HL-60 (cell line): ENCODE data around the gene KRI1.

ENCODE experiments used
- DNase-seq, 2 experiments: peaks; one replicate each; pipeline ENCODE4 v3.0.0-alpha.2; 2010 to 2020; ENCODE audit warnings: low read depth in 1 of 2, low spot score in 1 of 2
- H3K27ac ChIP-seq: fragments of 250-450 bp; sonication (Bioruptor Pico); replicated peaks from 2 replicates; pipeline ENCODE4 v1.5.1; 2020; ENCODE audit warnings: mild to moderate bottlenecking, moderate library complexity
- H3K27me3 ChIP-seq: fragments of 250-450 bp; sonication (Bioruptor Pico); 2 replicates; pipeline ENCODE4 v1.5.1; 2021; ENCODE audit warnings: mild to moderate bottlenecking, moderate library complexity; ENCODE audit not compliant: insufficient read depth, poor library complexity, severe bottlenecking
- H3K4me3 ChIP-seq: replicated peaks from 2 replicates; pipeline ENCODE4 v1.5.1; 2011; ENCODE audit warnings: mild to moderate bottlenecking, control low read depth, low read length; ENCODE audit not compliant: insufficient read depth
- GABPA ChIP-seq: IDR thresholded peaks from 2 replicates; pipeline ENCODE4 v1.6.1; 2012; ENCODE audit warnings: low read depth
- POLR2AphosphoS5 ChIP-seq: IDR thresholded peaks from 2 replicates; pipeline ENCODE4 v1.6.1; 2012; ENCODE audit warnings: low read depth
- SPI1 ChIP-seq: IDR thresholded peaks from 2 replicates; pipeline ENCODE4 v1.6.1; 2012; ENCODE audit warnings: low read depth, mild to moderate bottlenecking, borderline replicate concordance
- TF ChIP-seq, protein P1 (sequence below): IDR thresholded peaks from one replicate; pipeline ENCODE4 v1.5.1; 2011; ENCODE audit warnings: low read length, control low read depth, inconsistent platforms; ENCODE audit not compliant: insufficient read depth
- TF ChIP-seq, protein P2 (sequence below): IDR thresholded peaks from 2 replicates; pipeline ENCODE4 v1.6.1; 2012; ENCODE audit warnings: low read depth; ENCODE audit not compliant: insufficient replicate concordance

KRI1 gene

DNA sequence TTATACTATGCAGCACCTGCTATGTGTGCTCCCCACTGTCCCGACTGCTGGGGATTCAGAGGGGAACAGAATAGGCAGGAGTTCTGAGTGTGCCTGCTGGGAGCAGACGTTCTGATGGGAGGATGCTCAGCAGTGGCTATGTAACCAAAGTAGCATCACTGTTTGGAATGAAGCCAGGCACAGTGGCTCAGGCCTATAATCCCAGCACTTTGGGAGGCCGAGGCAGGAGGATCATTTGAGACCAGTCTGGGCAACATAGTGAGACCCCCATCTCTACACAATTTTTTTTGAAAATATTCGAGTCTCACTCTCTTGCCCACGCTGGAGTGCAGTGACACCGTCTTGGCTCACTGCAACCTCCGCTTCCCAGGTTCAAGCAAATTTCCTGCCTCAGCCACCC is 16.1 kb downstream of the KRI1 start:
- H3K27ac ChIP-seq, result no peak overlapping the region
- no peak overlapping the region for H3K4me3 ChIP-seq
- no peaks in the 10 kb centered on the region for H3K27me3 ChIP-seq
- TF ChIP-seq GABPA, result no peak
- TF ChIP-seq, protein P1, sequence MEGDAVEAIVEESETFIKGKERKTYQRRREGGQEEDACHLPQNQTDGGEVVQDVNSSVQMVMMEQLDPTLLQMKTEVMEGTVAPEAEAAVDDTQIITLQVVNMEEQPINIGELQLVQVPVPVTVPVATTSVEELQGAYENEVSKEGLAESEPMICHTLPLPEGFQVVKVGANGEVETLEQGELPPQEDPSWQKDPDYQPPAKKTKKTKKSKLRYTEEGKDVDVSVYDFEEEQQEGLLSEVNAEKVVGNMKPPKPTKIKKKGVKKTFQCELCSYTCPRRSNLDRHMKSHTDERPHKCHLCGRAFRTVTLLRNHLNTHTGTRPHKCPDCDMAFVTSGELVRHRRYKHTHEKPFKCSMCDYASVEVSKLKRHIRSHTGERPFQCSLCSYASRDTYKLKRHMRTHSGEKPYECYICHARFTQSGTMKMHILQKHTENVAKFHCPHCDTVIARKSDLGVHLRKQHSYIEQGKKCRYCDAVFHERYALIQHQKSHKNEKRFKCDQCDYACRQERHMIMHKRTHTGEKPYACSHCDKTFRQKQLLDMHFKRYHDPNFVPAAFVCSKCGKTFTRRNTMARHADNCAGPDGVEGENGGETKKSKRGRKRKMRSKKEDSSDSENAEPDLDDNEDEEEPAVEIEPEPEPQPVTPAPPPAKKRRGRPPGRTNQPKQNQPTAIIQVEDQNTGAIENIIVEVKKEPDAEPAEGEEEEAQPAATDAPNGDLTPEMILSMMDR, result no peak
- no peak for TF ChIP-seq POLR2AphosphoS5
- TF ChIP-seq SPI1, result no peak
- TF ChIP-seq, protein P2, sequence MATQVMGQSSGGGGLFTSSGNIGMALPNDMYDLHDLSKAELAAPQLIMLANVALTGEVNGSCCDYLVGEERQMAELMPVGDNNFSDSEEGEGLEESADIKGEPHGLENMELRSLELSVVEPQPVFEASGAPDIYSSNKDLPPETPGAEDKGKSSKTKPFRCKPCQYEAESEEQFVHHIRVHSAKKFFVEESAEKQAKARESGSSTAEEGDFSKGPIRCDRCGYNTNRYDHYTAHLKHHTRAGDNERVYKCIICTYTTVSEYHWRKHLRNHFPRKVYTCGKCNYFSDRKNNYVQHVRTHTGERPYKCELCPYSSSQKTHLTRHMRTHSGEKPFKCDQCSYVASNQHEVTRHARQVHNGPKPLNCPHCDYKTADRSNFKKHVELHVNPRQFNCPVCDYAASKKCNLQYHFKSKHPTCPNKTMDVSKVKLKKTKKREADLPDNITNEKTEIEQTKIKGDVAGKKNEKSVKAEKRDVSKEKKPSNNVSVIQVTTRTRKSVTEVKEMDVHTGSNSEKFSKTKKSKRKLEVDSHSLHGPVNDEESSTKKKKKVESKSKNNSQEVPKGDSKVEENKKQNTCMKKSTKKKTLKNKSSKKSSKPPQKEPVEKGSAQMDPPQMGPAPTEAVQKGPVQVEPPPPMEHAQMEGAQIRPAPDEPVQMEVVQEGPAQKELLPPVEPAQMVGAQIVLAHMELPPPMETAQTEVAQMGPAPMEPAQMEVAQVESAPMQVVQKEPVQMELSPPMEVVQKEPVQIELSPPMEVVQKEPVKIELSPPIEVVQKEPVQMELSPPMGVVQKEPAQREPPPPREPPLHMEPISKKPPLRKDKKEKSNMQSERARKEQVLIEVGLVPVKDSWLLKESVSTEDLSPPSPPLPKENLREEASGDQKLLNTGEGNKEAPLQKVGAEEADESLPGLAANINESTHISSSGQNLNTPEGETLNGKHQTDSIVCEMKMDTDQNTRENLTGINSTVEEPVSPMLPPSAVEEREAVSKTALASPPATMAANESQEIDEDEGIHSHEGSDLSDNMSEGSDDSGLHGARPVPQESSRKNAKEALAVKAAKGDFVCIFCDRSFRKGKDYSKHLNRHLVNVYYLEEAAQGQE, result no peak
- no peak for DNase-seq

DNA sequence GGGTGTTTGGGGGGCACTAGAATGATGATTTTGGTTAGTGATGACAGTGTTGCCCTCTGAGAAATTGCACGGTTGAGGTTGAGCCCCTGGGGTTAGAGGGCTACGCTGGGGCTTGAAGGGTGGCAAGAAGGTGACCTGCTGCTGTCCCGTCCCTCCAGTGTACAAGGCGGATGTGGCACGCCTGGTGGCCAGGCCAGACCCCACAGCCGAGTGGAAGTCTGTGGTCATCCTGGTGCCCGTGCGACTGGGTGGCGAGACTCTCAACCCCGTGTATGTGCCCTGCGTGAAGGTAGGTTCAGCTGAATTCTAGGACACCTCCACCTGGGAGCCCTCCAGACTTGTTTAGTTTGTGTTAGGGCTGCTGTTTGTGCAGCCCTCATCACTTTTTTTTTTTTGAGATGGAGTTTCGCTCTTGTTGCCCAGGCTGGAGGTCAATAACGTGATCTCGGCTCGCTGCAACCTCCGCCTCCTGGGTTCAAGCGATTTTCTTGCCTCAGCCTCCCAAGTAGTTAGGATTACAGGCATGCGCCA is 17.0 kb downstream of the KRI1 start:
- TF ChIP-seq POLR2AphosphoS5 (no peak), SPI1 (no peak), GABPA (no peak)
- TF ChIP-seq, protein P1, result no peak
- TF ChIP-seq, protein P2, result no peak
- Histone ChIP-seq H3K27me3 (no peaks in the 10 kb centered on the region), H3K4me3 (no peak overlapping the region), H3K27ac (no peak overlapping the region)
- DNase-seq, result no peak

DNA sequence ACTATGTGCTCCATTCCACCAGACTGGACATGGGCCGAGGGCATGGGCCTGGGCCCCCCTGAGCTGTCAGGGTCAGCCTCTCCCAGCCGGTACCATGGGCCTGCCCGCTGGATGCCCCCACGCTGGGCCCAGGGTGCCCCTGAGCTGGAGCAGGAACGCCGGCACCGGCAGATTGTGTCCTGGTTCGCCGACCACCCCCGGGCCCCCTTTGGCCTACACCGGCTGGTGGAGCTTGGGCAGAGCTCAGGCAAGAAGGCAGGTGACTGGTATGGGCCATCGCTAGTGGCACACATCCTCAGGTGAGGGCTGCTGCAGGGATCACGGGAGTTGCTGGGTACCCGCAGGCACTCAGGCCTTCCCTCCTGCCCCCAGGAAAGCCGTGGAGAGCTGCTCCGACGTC is 19.0 kb downstream of the KRI1 start:
- H3K27ac ChIP-seq, result no peak overlapping the region
- H3K4me3 ChIP-seq, result no peak overlapping the region
- TF ChIP-seq POLR2AphosphoS5 (no peak), SPI1 (no peak), GABPA (no peak)
- TF ChIP-seq, protein P2, result no peak
- TF ChIP-seq, protein P1, result no peak
- no peak for DNase-seq
- no peaks in the 10 kb centered on the region for H3K27me3 ChIP-seq
